GM23338 (cell line): ENCODE data around the gene MEGF10. TPM values are rescaled to one million over a fixed set of nuclear protein-coding genes. Genes with fewer than 3 reads are reported as not detected.

Experiments used
- ATAC-seq: fragments of 200-7000 bp; cut with Tn5 transposase; 3 replicates; pipeline ENCODE4 v1.9.1; 2020
- DNase-seq: peaks from one replicate; pipeline ENCODE4 v3.0.0-alpha.2; 2015; ENCODE audit warnings: low spot score
- H2AFZ ChIP-seq: fragments of 200-600 bp; sonication (generic); 2 replicates; pipeline ENCODE4 v1.8.0; 2016; ENCODE audit warnings: antibody characterized with exemption, mild to moderate bottlenecking, moderate library complexity
- H3F3A ChIP-seq: fragments of 200-600 bp; sonication (generic); replicated peaks from 2 replicates; pipeline ENCODE4 v1.8.0; 2017; ENCODE audit warnings: antibody characterized with exemption, mixed run types, low read depth
- H3K27ac ChIP-seq: fragments of 200-600 bp; sonication (generic); 2 replicates; pipeline ENCODE4 v1.6.1; 2016; ENCODE audit warnings: low read depth
- H3K27me3 ChIP-seq: fragments of 200-600 bp; sonication (generic); 2 replicates; pipeline ENCODE4 v1.8.0; 2016; ENCODE audit warnings: mild to moderate bottlenecking, mixed run types, moderate library complexity; ENCODE audit not compliant: insufficient read depth
- H3K36me3 ChIP-seq: fragments of 200-600 bp; sonication (generic); 2 replicates; pipeline ENCODE4 v1.8.0; 2016; ENCODE audit warnings: mild to moderate bottlenecking; ENCODE audit not compliant: insufficient read depth
- H3K4me1 ChIP-seq: fragments of 200-600 bp; sonication (generic); 2 replicates; pipeline ENCODE4 v1.8.0; 2016; ENCODE audit warnings: mild to moderate bottlenecking, moderate library complexity; ENCODE audit not compliant: insufficient read depth
- H3K4me2 ChIP-seq: fragments of 200-600 bp; sonication (generic); 2 replicates; pipeline ENCODE4 v1.7.1; 2017; ENCODE audit warnings: mixed run types
- H3K4me3 ChIP-seq: fragments of 200-600 bp; sonication (generic); 2 replicates; pipeline ENCODE4 v1.6.1; 2016; ENCODE audit warnings: mixed run types
- H3K79me2 ChIP-seq: fragments of 200-600 bp; sonication (generic); replicated peaks from 2 replicates; pipeline ENCODE4 v1.8.0; 2017; ENCODE audit warnings: mild to moderate bottlenecking; ENCODE audit not compliant: insufficient read depth
- H3K9me2 ChIP-seq: fragments of 200-600 bp; sonication (generic); 2 replicates; pipeline ENCODE4 v1.8.0; 2017; ENCODE audit not compliant: insufficient read depth
- H4K20me1 ChIP-seq: fragments of 200-600 bp; sonication (generic); replicated peaks from 2 replicates; pipeline ENCODE4 v1.8.0; 2017; ENCODE audit warnings: mild to moderate bottlenecking; ENCODE audit not compliant: insufficient read depth
- H3K27ac Mint-ChIP-seq: 2 replicates; pipeline ENCODE4 v1.8.0; 2020; ENCODE audit warnings: inconsistent platforms, mild to moderate bottlenecking, moderate library complexity, mixed read lengths
- H3K27me3 Mint-ChIP-seq: 3 replicates; pipeline ENCODE4 v1.8.0; 2022; ENCODE audit warnings: low read depth, mild to moderate bottlenecking, moderate library complexity, mixed read lengths, inconsistent platforms; ENCODE audit not compliant: insufficient read depth, poor library complexity
- H3K36me3 Mint-ChIP-seq: 3 replicates; pipeline ENCODE4 v1.8.0; 2021; ENCODE audit warnings: low read depth, mild to moderate bottlenecking, inconsistent platforms, moderate library complexity, mixed read lengths
- H3K4me1 Mint-ChIP-seq: 3 replicates; pipeline ENCODE4 v1.8.0; 2020; ENCODE audit warnings: mild to moderate bottlenecking, inconsistent platforms, mixed read lengths
- H3K4me3 Mint-ChIP-seq: 3 replicates; pipeline ENCODE4 v1.8.0; 2021; ENCODE audit warnings: moderate library complexity, mild to moderate bottlenecking, inconsistent platforms, mixed read lengths
- H3K9me3 Mint-ChIP-seq: 3 replicates; pipeline ENCODE4 v1.8.0; 2020; ENCODE audit warnings: moderate library complexity, mild to moderate bottlenecking, inconsistent platforms, mixed read lengths
- CREB1 ChIP-seq: fragments of 250-450 bp; sonication (Bioruptor Pico); IDR thresholded peaks from 2 replicates; pipeline ENCODE4 v1.5.0; 2020; ENCODE audit warnings: low read depth, mild to moderate bottlenecking, moderate library complexity
- EZH2 ChIP-seq: fragments of 200-600 bp; sonication (generic); IDR thresholded peaks from one replicate; pipeline ENCODE4 v1.8.0; 2017; ENCODE audit warnings: antibody characterized with exemption, mild to moderate bottlenecking, low read depth; ENCODE audit not compliant: unreplicated experiment
- EZH2phosphoT487 ChIP-seq: fragments of 200-600 bp; sonication (generic); IDR thresholded peaks from one replicate; pipeline ENCODE4 v1.8.1; 2018; ENCODE audit warnings: antibody characterized with exemption; ENCODE audit not compliant: unreplicated experiment
- JUNB ChIP-seq: IDR thresholded peaks from one replicate; pipeline ENCODE4 v1.6.1; 2016; ENCODE audit warnings: antibody characterized with exemption; ENCODE audit not compliant: unreplicated experiment
- NANOG ChIP-seq: IDR thresholded peaks from 2 replicates; pipeline ENCODE4 v1.6.1; 2016; ENCODE audit warnings: antibody characterized with exemption, borderline replicate concordance
- POLR2AphosphoS5 ChIP-seq: IDR thresholded peaks from 2 replicates; pipeline ENCODE4 v1.6.1; 2016; ENCODE audit warnings: antibody characterized with exemption, low read depth
- REST ChIP-seq: IDR thresholded peaks from one replicate; pipeline ENCODE4 v1.6.1; 2018; ENCODE audit warnings: antibody characterized with exemption; ENCODE audit not compliant: unreplicated experiment
- STAT1 ChIP-seq: IDR thresholded peaks from one replicate; pipeline ENCODE4 v1.6.1; 2016; ENCODE audit warnings: antibody characterized with exemption; ENCODE audit not compliant: unreplicated experiment
- ZNF114 ChIP-seq: fragments of 250-450 bp; sonication (Bioruptor Pico); IDR thresholded peaks from 2 replicates; pipeline ENCODE4 v1.5.0; 2020; ENCODE audit warnings: mild to moderate bottlenecking, moderate library complexity
- ZNF331 ChIP-seq: fragments of 250-450 bp; sonication (Bioruptor Pico); IDR thresholded peaks from 2 replicates; pipeline ENCODE4 v1.5.0; 2020; ENCODE audit warnings: low read depth, mild to moderate bottlenecking, moderate library complexity
- ZNF462 ChIP-seq: fragments of 250-450 bp; sonication (Bioruptor Pico); IDR thresholded peaks from 2 replicates; pipeline ENCODE4 v1.5.0; 2020; ENCODE audit warnings: mild to moderate bottlenecking, moderate library complexity
- polyA plus RNA-seq: library from polyadenylated mRNA; unstranded; fragments of >200 nt; fragmentation: Nextera tagmentation; extraction: Ambion mirVana; gene quantifications from 2 replicates; pipeline ENCODE4 v1.2.1, GENCODE V29; 2016
- total RNA-seq: library from RNA; depleted of rRNA; stranded (reverse); fragments of >200 nt; shearing (Covaris generic); gene quantifications from 2 replicates; pipeline ENCODE4 v1.2.3, GENCODE V29; 2014
- TF ChIP-seq, protein P1 (sequence below): IDR thresholded peaks from 2 replicates; pipeline ENCODE4 v1.6.1; 2016; ENCODE audit warnings: antibody characterized with exemption
- TF ChIP-seq, protein P2 (sequence below), 2 experiments: fragments of 200-600 bp in 1 of 2; sonication (generic) in 1 of 2; conservative IDR thresholded peaks; 2 replicates each; pipeline versions ENCODE4 v1.5.1 to v1.6.1; 2016 to 2017; ENCODE audit warnings: antibody characterized with exemption in 2 of 2, low read depth in 2 of 2, mild to moderate bottlenecking in 2 of 2, moderate library complexity in 1 of 2

Gene MEGF10
- total and polyA plus RNA-seq, 2 experiments from 2014 or later = 4.5 to 28.3 TPM

- no peaks in the 10 kb centered on the region for H3K79me2 ChIP-seq
- no peak for ATAC-seq
- H3K4me1 ChIP-seq = no peaks in the 10 kb centered on the region
- no peak for DNase-seq
- Mint-ChIP-seq H3K27ac (no peak overlapping the region), H3K4me3 (no peak overlapping the region), H3K9me3 (no peaks in the 10 kb centered on the region), H3K27me3 (peaks cover 2% of the 10 kb centered on the region), H3K36me3 (peaks cover 17% of the 10 kb centered on the region), H3K4me1 (no peaks in the 10 kb centered on the region)
- no peaks in the 10 kb centered on the region for H3K9me2 ChIP-seq
- no peaks in the 10 kb centered on the region for H3F3A ChIP-seq
- H3K27ac ChIP-seq = no peak overlapping the region
- H3K4me2 ChIP-seq = no peak overlapping the region
- no peaks in the 10 kb centered on the region for H3K27me3 ChIP-seq
- TF ChIP-seq EZH2 (no peak), ZNF114 (no peak), CREB1 (CRISPR knock-in tag) (no peak), JUNB (no peak), POLR2AphosphoS5 (no peak), EZH2phosphoT487 (no peak), STAT1 (no peak), NANOG (no peak), REST (no peak), ZNF331 (CRISPR knock-in tag) (no peak), ZNF462 (CRISPR knock-in tag) (no peak)
- TF ChIP-seq, protein P1, sequence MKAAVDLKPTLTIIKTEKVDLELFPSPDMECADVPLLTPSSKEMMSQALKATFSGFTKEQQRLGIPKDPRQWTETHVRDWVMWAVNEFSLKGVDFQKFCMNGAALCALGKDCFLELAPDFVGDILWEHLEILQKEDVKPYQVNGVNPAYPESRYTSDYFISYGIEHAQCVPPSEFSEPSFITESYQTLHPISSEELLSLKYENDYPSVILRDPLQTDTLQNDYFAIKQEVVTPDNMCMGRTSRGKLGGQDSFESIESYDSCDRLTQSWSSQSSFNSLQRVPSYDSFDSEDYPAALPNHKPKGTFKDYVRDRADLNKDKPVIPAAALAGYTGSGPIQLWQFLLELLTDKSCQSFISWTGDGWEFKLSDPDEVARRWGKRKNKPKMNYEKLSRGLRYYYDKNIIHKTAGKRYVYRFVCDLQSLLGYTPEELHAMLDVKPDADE = no peak
- TF ChIP-seq, protein P2, sequence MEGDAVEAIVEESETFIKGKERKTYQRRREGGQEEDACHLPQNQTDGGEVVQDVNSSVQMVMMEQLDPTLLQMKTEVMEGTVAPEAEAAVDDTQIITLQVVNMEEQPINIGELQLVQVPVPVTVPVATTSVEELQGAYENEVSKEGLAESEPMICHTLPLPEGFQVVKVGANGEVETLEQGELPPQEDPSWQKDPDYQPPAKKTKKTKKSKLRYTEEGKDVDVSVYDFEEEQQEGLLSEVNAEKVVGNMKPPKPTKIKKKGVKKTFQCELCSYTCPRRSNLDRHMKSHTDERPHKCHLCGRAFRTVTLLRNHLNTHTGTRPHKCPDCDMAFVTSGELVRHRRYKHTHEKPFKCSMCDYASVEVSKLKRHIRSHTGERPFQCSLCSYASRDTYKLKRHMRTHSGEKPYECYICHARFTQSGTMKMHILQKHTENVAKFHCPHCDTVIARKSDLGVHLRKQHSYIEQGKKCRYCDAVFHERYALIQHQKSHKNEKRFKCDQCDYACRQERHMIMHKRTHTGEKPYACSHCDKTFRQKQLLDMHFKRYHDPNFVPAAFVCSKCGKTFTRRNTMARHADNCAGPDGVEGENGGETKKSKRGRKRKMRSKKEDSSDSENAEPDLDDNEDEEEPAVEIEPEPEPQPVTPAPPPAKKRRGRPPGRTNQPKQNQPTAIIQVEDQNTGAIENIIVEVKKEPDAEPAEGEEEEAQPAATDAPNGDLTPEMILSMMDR (conservative IDR thresholded peaks at IDR 0.05; ENCODE audit: low read depth in 2 of 2) = no peak
- no peaks in the 10 kb centered on the region for H3K36me3 ChIP-seq
- H4K20me1 ChIP-seq = no peaks in the 10 kb centered on the region
- H2AFZ ChIP-seq = no peak overlapping the region
- no peak overlapping the region for H3K4me3 ChIP-seq
Observed at GRCh38 chr5:127418367-127418766, 127.8 kb downstream of the MEGF10 start.
